ENCODE results near the gene ZNF418. TPM values are rescaled to one million over a fixed set of nuclear protein-coding genes. Genes with fewer than 3 reads are reported as not detected.

ZNF418 gene
- total RNA-seq, 1 donor from 2014 or later = 10.4 TPM

- DNase-seq (ENCODE audit: low read depth) (no peak), FAIRE-seq (no peak)
- H3K79me2 ChIP-seq (ENCODE audit: insufficient read depth, low read length) = no peaks in the 10 kb centered on the region
- no peaks in the 10 kb centered on the region for H3K27me3 ChIP-seq (ENCODE audit: insufficient read depth, low read length)
- no peak for TF ChIP-seq EZH2 (IDR thresholded peaks at IDR 0.05; ENCODE audit: insufficient read depth, low read length)
- no peak for TF ChIP-seq CTCF (IDR thresholded peaks at IDR 0.05; ENCODE audit: insufficient read depth, low read depth, low read length)
- H3K27ac ChIP-seq (ENCODE audit: low read depth, low read length) = no peak within 1 kb of the TSS
- peaks cover 85% of the 10 kb centered on the region for H3K9me3 Mint-ChIP-seq (ENCODE audit: unreplicated experiment)
- H4K20me1 ChIP-seq (ENCODE audit: insufficient read depth, low read length) = no peaks in the 10 kb centered on the region
- no peak within 1 kb of the TSS for H3K27ac Mint-ChIP-seq (ENCODE audit: unreplicated experiment)
- H3K4me1 ChIP-seq (ENCODE audit: insufficient read depth, low read length) = no peaks in the 10 kb centered on the region
- peaks cover 69% of the 10 kb centered on the region for H3K9me3 ChIP-seq (ENCODE audit: insufficient read depth, low read depth, low read length)
- no peak within 1 kb of the TSS for H3K9ac ChIP-seq (ENCODE audit: low read length)
- no peak within 1 kb of the TSS for H3K4me3 ChIP-seq (ENCODE audit: insufficient read depth, low read depth, low read length)
- peaks cover 76% of the 10 kb centered on the region for H3K36me3 Mint-ChIP-seq (ENCODE audit: low read depth, unreplicated experiment)
- no peak within 1 kb of the TSS for H3K4me2 ChIP-seq (ENCODE audit: low read length)
- H3K27me3 Mint-ChIP-seq (ENCODE audit: low read depth, unreplicated experiment) = no peaks in the 10 kb centered on the region
- H3K36me3 ChIP-seq (ENCODE audit: insufficient read depth, low read length) = peaks cover 24% of the 10 kb centered on the region
- no peak within 1 kb of the TSS for H2AFZ ChIP-seq (ENCODE audit: low read depth, low read length)
- H3K4me3 Mint-ChIP-seq (ENCODE audit: unreplicated experiment) = no peak within 1 kb of the TSS
- H3K4me1 Mint-ChIP-seq (ENCODE audit: low read depth, unreplicated experiment) = no peaks in the 10 kb centered on the region
These were observed 39.2 kb upstream of the ZNF418 start, which contains the start of gene C19orf18 for GRCh38 chr19:57974434-57974833. Gene C19orf18 (minus strand): TSS chr19:57974534. CDS start chr19:57974432, 102 bp downstream.

GRCh38 chr19:57964761-57965160, 29.6 kb upstream of the ZNF418 start:
- Histone ChIP-seq H3K27ac (ENCODE audit: low read depth, low read length) (no peak overlapping the region), H3K9me3 (ENCODE audit: insufficient read depth, low read depth, low read length) (peaks cover 28% of the 10 kb centered on the region), H3K4me1 (ENCODE audit: insufficient read depth, low read length) (no peaks in the 10 kb centered on the region), H3K36me3 (ENCODE audit: insufficient read depth, low read length) (no peaks in the 10 kb centered on the region), H4K20me1 (ENCODE audit: insufficient read depth, low read length) (no peaks in the 10 kb centered on the region), H2AFZ (ENCODE audit: low read depth, low read length) (no peak overlapping the region), H3K4me3 (ENCODE audit: insufficient read depth, low read depth, low read length) (no peak overlapping the region), H3K27me3 (ENCODE audit: insufficient read depth, low read length) (no peaks in the 10 kb centered on the region), H3K9ac (ENCODE audit: low read length) (no peak overlapping the region), H3K79me2 (ENCODE audit: insufficient read depth, low read length) (no peaks in the 10 kb centered on the region), H3K4me2 (ENCODE audit: low read length) (no peak overlapping the region)
- no peak for FAIRE-seq
- Mint-ChIP-seq H3K4me3 (ENCODE audit: unreplicated experiment) (no peak overlapping the region), H3K36me3 (ENCODE audit: low read depth, unreplicated experiment) (peaks cover 40% of the 10 kb centered on the region), H3K9me3 (ENCODE audit: unreplicated experiment) (peaks cover 45% of the 10 kb centered on the region), H3K4me1 (ENCODE audit: low read depth, unreplicated experiment) (no peaks in the 10 kb centered on the region), H3K27ac (ENCODE audit: unreplicated experiment) (no peak overlapping the region), H3K27me3 (ENCODE audit: low read depth, unreplicated experiment) (no peaks in the 10 kb centered on the region)
- no peak for DNase-seq (ENCODE audit: low read depth)
- TF ChIP-seq EZH2 (IDR thresholded peaks at IDR 0.05; ENCODE audit: insufficient read depth, low read length) (no peak), CTCF (IDR thresholded peaks at IDR 0.05; ENCODE audit: insufficient read depth, low read depth, low read length) (no peak)

GRCh38 chr19:57961785-57962184, 26.6 kb upstream of the ZNF418 start:
- no peaks in the 10 kb centered on the region for H3K27me3 ChIP-seq (ENCODE audit: insufficient read depth, low read length)
- no peaks in the 10 kb centered on the region for H3K4me1 ChIP-seq (ENCODE audit: insufficient read depth, low read length)
- H3K4me3 Mint-ChIP-seq (ENCODE audit: unreplicated experiment) = no peak overlapping the region
- no peak overlapping the region for H3K27ac Mint-ChIP-seq (ENCODE audit: unreplicated experiment)
- H3K27ac ChIP-seq (ENCODE audit: low read depth, low read length) = no peak overlapping the region
- peaks cover 37% of the 10 kb centered on the region for H3K36me3 Mint-ChIP-seq (ENCODE audit: low read depth, unreplicated experiment)
- no peaks in the 10 kb centered on the region for H3K4me1 Mint-ChIP-seq (ENCODE audit: low read depth, unreplicated experiment)
- H3K4me2 ChIP-seq (ENCODE audit: low read length) = no peak overlapping the region
- H3K36me3 ChIP-seq (ENCODE audit: insufficient read depth, low read length) = no peaks in the 10 kb centered on the region
- peaks cover 44% of the 10 kb centered on the region for H3K9me3 Mint-ChIP-seq (ENCODE audit: unreplicated experiment)
- no peaks in the 10 kb centered on the region for H3K27me3 Mint-ChIP-seq (ENCODE audit: low read depth, unreplicated experiment)
- no peak for FAIRE-seq
- no peaks in the 10 kb centered on the region for H4K20me1 ChIP-seq (ENCODE audit: insufficient read depth, low read length)
- no peak overlapping the region for H3K4me3 ChIP-seq (ENCODE audit: insufficient read depth, low read depth, low read length)
- no peak for DNase-seq (ENCODE audit: low read depth)
- no peak overlapping the region for H3K9ac ChIP-seq (ENCODE audit: low read length)
- H3K79me2 ChIP-seq (ENCODE audit: insufficient read depth, low read length) = no peaks in the 10 kb centered on the region
- peaks cover 16% of the 10 kb centered on the region for H3K9me3 ChIP-seq (ENCODE audit: insufficient read depth, low read depth, low read length)
- no peak overlapping the region for H2AFZ ChIP-seq (ENCODE audit: low read depth, low read length)
- TF ChIP-seq CTCF (IDR thresholded peaks at IDR 0.05; ENCODE audit: insufficient read depth, low read depth, low read length) (no peak), EZH2 (IDR thresholded peaks at IDR 0.05; ENCODE audit: insufficient read depth, low read length) (no peak)
